SIG-M5 treated with dmso at 0.1 percent for 504 hours (cell line): Measurements from ENCODE around the gene MIOX.

Experiments used
- DNase-seq: peaks from one replicate; lab custom pipeline; 2025; ENCODE audit not compliant: unreplicated experiment; lab: John Stamatoyannopoulos, UW

Gene MIOX

GRCh38 chr22:50488886-50489285, 2.2 kb downstream of the MIOX start:
- DNase-seq = no peak

GRCh38 chr22:50489363-50490243, 2.9 kb downstream of the MIOX start:
- no peak for DNase-seq

GRCh38 chr22:50490531-50491308, 4.1 kb downstream of the MIOX start:
- no peak for DNase-seq

GRCh38 chr22:50497093-50497492, 10.4 kb downstream of the MIOX start:
- no peak for DNase-seq

- DNase-seq = peak; percentile 64
These were observed 11.7 kb downstream of the MIOX start for GRCh38 chr22:50498322-50498890.

- no peak for DNase-seq
These were observed 13.8 kb downstream of the MIOX start for GRCh38 chr22:50500452-50500851.

- DNase-seq = no peak
These were observed 15.4 kb downstream of the MIOX start for GRCh38 chr22:50502096-50502495.

- no peak for DNase-seq
These were observed 16.2 kb downstream of the MIOX start for GRCh38 chr22:50502628-50503474.

- no peak for DNase-seq
These were observed 17.0 kb downstream of the MIOX start for GRCh38 chr22:50503475-50504145.

GRCh38 chr22:50504369-50505211, 17.9 kb downstream of the MIOX start:
- DNase-seq = no peak

GRCh38 chr22:50505276-50505775, 18.7 kb downstream of the MIOX start:
- no peak for DNase-seq

GRCh38 chr22:50505776-50506610, 19.3 kb downstream of the MIOX start:
- DNase-seq = no peak

GRCh38 chr22:50506611-50507420, 20.2 kb downstream of the MIOX start:
- DNase-seq = no peak

GRCh38 chr22:50507421-50507990, 20.8 kb downstream of the MIOX start, which contains the start of gene LMF2:
Gene LMF2, minus strand, starts transcription at chr22:50507702. Its CDS starts 27 bp downstream, at chr22:50507675.
- no peak for DNase-seq

GRCh38 chr22:50507991-50508884, 21.6 kb downstream of the MIOX start, which contains the start of gene NCAPH2:
Gene NCAPH2, plus strand, starts transcription at chr22:50508224. Its CDS starts 114 bp downstream, at chr22:50508338.
- DNase-seq = peak; percentile 88

GRCh38 chr22:50508897-50509296, 22.2 kb downstream of the MIOX start:
- no peak for DNase-seq
